IgD-negative memory B cell (primary cell): Measurements from ENCODE around the gene FABP7. TPM values are rescaled to one million over a fixed set of nuclear protein-coding genes. Genes with fewer than 3 reads are reported as not detected.

Source experiments
- H3K27ac Mint-ChIP-seq, 3 donors: one replicate each; pipeline ENCODE4 v1.8.0; 2020 to 2022; ENCODE audit warnings: mild to moderate bottlenecking in 3 of 3, mixed read lengths in 3 of 3, moderate library complexity in 1 of 3
- H3K27me3 Mint-ChIP-seq: one replicate; pipeline ENCODE4 v1.8.0; 2021; ENCODE audit warnings: mixed read lengths
- H3K36me3 Mint-ChIP-seq: one replicate; pipeline ENCODE4 v1.8.0; 2020; ENCODE audit warnings: mild to moderate bottlenecking, mixed read lengths
- H3K4me1 Mint-ChIP-seq, 3 donors: one replicate each; pipeline ENCODE4 v1.8.0; 2020 to 2022; ENCODE audit warnings: mixed read lengths in 3 of 3, mild to moderate bottlenecking in 1 of 3
- H3K4me3 Mint-ChIP-seq, 4 donors: one replicate each; pipeline ENCODE4 v1.8.0; 2020 to 2022; ENCODE audit warnings: mild to moderate bottlenecking in 4 of 4, mixed read lengths in 4 of 4, moderate library complexity in 3 of 4
- H3K9me3 Mint-ChIP-seq, 3 donors: one replicate each; pipeline ENCODE4 v1.8.0; 2020 to 2021; ENCODE audit warnings: mixed read lengths in 3 of 3, mild to moderate bottlenecking in 1 of 3
- polyA plus RNA-seq: library from polyadenylated mRNA; unstranded; fragments of 300-500 nt; fragmentation: Illumina TruSeq; gene quantifications from one replicate; pipeline ENCODE4 v1.2.3, GENCODE V29; 2021

FABP7 gene
- polyA plus RNA-seq, 1 donor from 2014 or later = not detected

DNA sequence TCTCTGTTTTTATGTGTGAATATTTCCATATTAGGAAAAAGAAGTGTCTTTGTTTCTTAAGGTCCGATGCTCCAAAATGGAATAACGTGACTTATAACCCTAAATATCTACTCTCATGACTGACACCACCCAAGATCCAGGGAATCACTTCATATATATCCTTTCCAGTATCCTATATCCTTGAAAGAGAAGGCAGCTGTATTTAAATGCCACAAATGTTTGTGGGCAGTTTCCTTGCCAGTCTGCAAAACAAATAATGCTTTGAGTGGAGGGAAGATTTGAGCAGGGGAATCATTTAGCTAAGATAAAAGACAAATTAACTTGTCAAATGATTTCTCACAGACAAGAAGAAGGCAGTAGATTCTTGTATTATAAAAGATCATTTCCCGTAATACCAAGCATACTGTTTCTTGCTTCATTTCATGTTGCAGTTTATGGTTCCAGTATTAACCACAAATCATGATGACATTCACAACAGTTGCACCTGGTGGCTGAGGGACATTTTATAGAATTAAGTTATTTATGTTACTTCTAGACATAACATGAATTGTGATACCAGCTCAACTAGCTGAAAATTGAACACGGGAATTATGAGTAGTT, 30.0 kb upstream of the FABP7 start:
- peak overlapping the region in 1 of 4 donors; percentile 36 for H3K4me3 Mint-ChIP-seq
- peaks cover 0 to 5% (median 0%) of the 10 kb centered on the region in 3 donors for H3K9me3 Mint-ChIP-seq
- H3K36me3 Mint-ChIP-seq = no peaks in the 10 kb centered on the region
- peaks cover 27 to 41% (median 34%) of the 10 kb centered on the region in 3 donors for H3K4me1 Mint-ChIP-seq
- H3K27me3 Mint-ChIP-seq = no peaks in the 10 kb centered on the region
- no peak overlapping the region for H3K27ac Mint-ChIP-seq

DNA sequence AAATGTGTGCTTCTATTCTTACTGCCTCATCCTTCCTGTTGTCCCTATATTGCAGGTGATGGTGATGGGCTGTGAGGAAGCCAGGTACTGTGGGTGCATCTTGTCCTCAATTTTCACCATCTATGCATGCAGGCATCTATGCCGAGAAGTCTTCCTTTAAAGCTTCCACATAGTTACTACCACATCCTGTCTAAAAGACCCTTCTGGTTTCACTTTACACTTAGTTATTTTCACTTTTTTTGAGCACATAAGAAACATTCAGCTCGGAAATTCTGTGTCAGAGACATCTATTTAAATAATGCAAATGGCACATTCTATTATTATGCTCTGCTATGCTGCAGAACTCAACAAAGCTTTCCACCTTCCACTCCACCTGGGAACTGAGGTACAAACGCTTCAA, 28.2 kb upstream of the FABP7 start:
- peak overlapping the region; percentile 10 to 80 (median 46) for H3K4me3 Mint-ChIP-seq
- H3K36me3 Mint-ChIP-seq = no peaks in the 10 kb centered on the region
- H3K27me3 Mint-ChIP-seq = no peaks in the 10 kb centered on the region
- peaks cover 0 to 5% (median 0%) of the 10 kb centered on the region in 3 donors for H3K9me3 Mint-ChIP-seq
- peaks cover 28 to 41% (median 34%) of the 10 kb centered on the region in 3 donors for H3K4me1 Mint-ChIP-seq
- peak overlapping the region in 2 of 3 donors; percentile 12 to 37 for H3K27ac Mint-ChIP-seq

DNA sequence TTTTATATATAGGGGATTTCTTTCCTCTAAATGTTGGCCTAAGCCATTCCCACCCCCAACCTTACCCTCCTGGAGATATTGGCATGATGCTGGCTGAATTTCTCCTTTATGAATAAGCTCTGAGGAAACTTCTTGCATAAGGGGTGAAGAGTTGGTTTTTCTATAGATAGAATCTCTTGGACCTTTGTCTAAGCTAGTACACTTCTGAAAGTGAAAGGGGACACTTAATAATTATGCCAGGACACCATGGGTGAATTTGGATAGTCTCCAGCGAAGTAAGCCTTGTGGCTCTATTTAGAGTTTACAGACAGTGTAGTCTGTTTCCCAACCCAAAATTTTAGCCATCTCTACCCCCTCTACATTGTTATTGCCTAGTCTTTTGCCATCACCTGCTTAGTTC, 27.1 kb upstream of the FABP7 start:
- no peaks in the 10 kb centered on the region for H3K36me3 Mint-ChIP-seq
- peaks cover 28 to 40% (median 31%) of the 10 kb centered on the region in 3 donors for H3K4me1 Mint-ChIP-seq
- H3K27ac Mint-ChIP-seq = peak overlapping the region in 2 of 3 donors; percentile 15 to 32

DNA sequence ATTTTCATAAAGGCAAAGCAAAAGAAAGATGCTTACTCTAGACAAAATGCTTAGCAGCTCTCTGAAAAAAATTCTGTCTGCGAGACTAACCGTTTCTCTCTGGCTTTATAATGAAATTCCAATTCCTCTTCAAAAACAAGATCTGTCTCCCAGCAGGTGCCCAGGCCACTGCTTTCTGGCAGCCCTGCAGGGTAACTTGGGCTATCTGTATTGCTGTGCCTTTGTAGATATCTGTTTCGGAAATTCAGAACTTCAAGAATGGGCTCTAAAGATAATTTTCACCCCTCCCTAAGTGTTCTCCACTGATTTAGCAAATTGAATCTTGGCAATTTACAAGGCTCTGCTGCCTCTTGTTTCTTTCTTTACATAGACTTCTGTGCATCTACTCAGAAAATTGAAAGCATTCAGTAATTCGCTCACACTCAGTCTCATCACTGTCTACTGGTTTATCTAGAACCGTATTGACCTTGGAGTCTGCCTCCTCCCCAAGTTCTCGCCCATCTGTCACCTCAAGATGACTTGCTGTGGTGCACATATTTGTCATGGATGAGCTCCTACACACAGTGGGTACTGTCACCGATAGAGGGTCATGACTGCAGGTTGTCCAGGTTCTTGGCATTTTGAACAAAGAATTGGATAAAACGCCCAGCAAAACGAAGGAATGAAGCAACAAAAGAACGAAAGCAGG, 26.4 kb upstream of the FABP7 start:
- H3K4me1 Mint-ChIP-seq = peaks cover 24 to 33% (median 25%) of the 10 kb centered on the region in 3 donors
- peak overlapping the region in 1 of 3 donors; percentile 32 for H3K27ac Mint-ChIP-seq
- H3K9me3 Mint-ChIP-seq = peaks cover 0 to under 1% (median 0%) of the 10 kb centered on the region in 3 donors
- H3K36me3 Mint-ChIP-seq = no peaks in the 10 kb centered on the region
- peak overlapping the region; percentile 22 to 88 (median 72) for H3K4me3 Mint-ChIP-seq
- no peaks in the 10 kb centered on the region for H3K27me3 Mint-ChIP-seq

More for the DNA sequence above, 27.1 kb upstream of the FABP7 start:
- Mint-ChIP-seq H3K9me3 (peaks cover 0 to 5% (median 0%) of the 10 kb centered on the region in 3 donors), H3K27me3 (no peaks in the 10 kb centered on the region), H3K4me3 (peak overlapping the region in 3 of 4 donors; percentile 30 to 60 (median 55))

DNA sequence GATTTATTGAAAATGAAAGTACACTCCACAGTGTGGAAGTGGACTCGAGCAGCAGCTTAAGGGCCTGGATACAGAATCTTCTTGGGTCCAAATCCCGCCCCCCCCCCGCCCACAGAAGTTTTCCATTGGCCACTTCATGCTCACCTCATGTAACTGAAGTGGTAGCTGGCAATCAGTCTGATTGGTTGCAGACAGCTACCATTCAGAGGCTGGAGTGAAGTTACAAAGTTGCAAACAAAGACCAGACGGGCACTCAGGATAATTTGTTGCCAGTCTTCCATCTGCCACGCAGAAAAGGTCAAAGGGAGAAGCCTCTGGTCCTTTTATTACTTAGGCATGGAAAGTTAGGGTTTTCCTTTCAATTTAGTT, 25.8 kb upstream of the FABP7 start:
- Mint-ChIP-seq H3K36me3 (no peaks in the 10 kb centered on the region), H3K4me3 (peak overlapping the region in 3 of 4 donors; percentile 22 to 88 (median 60)), H3K4me1 (peaks cover 24 to 33% (median 24%) of the 10 kb centered on the region in 3 donors), H3K9me3 (no peaks in the 10 kb centered on the region), H3K27me3 (no peaks in the 10 kb centered on the region), H3K27ac (no peak overlapping the region)

DNA sequence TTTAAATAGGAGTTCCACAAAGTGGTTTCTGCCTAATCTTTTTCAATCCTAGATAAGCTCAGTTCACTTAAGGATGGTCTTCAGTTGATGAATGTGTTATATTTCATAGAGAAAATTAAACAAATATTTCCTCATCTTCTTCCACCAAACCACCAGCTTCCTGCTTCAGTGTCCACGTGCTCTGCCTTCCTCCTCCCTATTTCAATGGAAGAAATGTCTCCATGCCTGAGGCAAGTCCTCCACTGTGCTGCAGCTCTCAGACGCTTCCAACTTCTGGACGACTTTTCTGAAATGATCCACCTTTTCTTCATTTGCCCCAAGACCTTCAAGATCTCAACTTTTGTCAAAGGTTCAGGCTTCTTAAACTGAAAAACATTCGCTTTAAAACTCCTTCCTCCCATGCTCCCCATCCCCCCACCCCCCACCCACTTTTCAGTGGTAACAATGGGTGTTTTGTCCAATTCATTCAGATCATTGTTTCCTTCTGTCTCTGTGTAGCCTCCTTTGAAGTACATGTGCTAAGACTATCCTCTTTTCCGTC, 25.3 kb upstream of the FABP7 start:
- no peaks in the 10 kb centered on the region for H3K27me3 Mint-ChIP-seq
- no peaks in the 10 kb centered on the region for H3K36me3 Mint-ChIP-seq
- H3K4me3 Mint-ChIP-seq = peak overlapping the region in 1 of 4 donors; percentile 7
- no peaks in the 10 kb centered on the region for H3K9me3 Mint-ChIP-seq
- H3K4me1 Mint-ChIP-seq = peaks cover 29 to 36% (median 30%) of the 10 kb centered on the region in 3 donors
- H3K27ac Mint-ChIP-seq = no peak overlapping the region

DNA sequence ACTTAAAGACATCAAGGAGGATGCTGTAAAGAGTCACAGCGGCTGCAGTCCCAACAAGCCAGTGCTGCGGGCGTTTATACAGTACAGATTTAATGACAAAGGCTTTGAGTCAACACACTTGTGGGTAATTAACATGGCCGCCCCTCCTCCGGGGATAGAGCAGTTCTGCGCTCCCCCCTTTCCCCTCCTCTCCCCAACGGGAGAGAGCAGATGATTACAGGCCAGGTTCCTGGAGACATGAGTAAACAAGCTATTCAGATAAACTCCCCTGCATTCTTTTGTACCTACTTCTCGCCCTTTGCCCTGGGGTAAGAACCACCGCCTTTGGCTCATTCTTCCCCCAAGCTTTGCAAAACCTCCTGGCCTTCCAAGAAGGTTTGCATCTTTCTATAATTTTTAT, 23.6 kb upstream of the FABP7 start:
- Mint-ChIP-seq H3K36me3 (no peaks in the 10 kb centered on the region), H3K27ac (no peak overlapping the region), H3K27me3 (no peaks in the 10 kb centered on the region), H3K4me3 (no peak overlapping the region), H3K4me1 (peaks cover 24 to 34% (median 29%) of the 10 kb centered on the region in 3 donors), H3K9me3 (no peaks in the 10 kb centered on the region)

DNA sequence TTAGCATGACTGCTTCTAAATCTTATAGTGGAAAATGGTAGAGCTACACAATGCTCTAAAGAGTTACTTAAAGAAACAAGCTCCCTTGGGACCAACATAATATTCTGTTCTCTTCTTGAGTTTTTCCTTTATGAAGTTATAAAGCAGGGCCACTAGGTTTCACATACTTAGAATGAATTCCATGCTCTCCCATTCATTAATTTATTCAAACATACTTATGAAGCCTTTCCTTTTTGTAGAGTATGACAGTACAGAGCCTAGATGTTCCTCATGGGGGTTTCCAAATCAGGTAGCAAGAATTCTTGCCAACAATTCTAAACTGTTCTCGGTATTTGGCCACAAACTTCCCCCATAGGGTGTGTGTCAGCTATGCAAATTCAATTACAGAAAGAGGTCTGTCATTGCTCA, 20.6 kb upstream of the FABP7 start:
- no peak overlapping the region for H3K4me3 Mint-ChIP-seq
- H3K9me3 Mint-ChIP-seq = peaks cover 0 to 1% (median 0%) of the 10 kb centered on the region in 3 donors
- no peaks in the 10 kb centered on the region for H3K27me3 Mint-ChIP-seq
- no peaks in the 10 kb centered on the region for H3K36me3 Mint-ChIP-seq
- peaks cover 7 to 11% (median 10%) of the 10 kb centered on the region in 3 donors for H3K4me1 Mint-ChIP-seq
- H3K27ac Mint-ChIP-seq = no peak overlapping the region

DNA sequence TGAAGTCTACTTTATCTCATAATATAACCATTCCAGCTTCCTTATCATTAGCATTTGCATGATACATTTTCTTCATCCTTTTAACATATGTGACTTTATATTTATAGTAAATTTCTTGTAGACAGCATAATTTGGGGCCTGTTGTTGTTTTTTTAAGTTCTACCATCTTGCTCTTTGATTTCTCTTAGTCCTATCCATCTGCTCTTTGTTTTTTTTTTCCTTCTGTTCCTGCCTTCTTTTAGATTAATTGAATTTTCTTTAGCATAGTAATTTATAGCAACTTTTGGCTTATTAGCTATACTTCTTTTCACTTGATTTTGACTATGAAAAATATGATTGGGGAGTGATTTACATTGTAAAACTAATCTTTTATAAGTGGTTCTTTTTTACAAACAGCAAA, 19.2 kb upstream of the FABP7 start:
- H3K27ac Mint-ChIP-seq = no peak overlapping the region
- H3K4me3 Mint-ChIP-seq = no peak overlapping the region
- H3K4me1 Mint-ChIP-seq = peaks cover 7 to 11% (median 9%) of the 10 kb centered on the region in 3 donors
- H3K27me3 Mint-ChIP-seq = no peaks in the 10 kb centered on the region
- no peaks in the 10 kb centered on the region for H3K36me3 Mint-ChIP-seq
- H3K9me3 Mint-ChIP-seq = peaks cover 0 to 2% (median 1%) of the 10 kb centered on the region in 3 donors

DNA sequence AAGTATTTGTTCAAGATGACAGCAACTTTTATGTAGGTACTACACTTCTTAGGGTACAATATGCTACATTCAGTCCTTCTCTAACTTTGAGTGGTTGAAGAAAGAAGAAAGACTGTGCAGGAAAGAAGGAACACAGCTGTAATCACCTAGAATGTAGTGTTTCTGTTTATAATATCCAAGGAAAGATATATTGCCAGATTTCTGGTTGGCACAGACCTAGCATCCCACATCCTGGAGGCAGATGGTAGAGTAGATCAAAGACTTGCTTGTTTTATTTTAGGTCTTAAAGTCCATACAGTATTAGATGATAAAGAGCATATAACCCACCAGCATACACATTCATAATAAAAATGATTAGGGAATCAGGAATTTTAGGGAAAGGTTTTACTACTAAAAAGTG, 13.3 kb upstream of the FABP7 start:
- Mint-ChIP-seq H3K4me1 (peaks cover 0 to 2% (median 0%) of the 10 kb centered on the region in 3 donors), H3K27me3 (no peaks in the 10 kb centered on the region), H3K9me3 (peaks cover 0 to 2% (median 1%) of the 10 kb centered on the region in 3 donors), H3K36me3 (no peaks in the 10 kb centered on the region), H3K27ac (no peak overlapping the region), H3K4me3 (no peak overlapping the region)

DNA sequence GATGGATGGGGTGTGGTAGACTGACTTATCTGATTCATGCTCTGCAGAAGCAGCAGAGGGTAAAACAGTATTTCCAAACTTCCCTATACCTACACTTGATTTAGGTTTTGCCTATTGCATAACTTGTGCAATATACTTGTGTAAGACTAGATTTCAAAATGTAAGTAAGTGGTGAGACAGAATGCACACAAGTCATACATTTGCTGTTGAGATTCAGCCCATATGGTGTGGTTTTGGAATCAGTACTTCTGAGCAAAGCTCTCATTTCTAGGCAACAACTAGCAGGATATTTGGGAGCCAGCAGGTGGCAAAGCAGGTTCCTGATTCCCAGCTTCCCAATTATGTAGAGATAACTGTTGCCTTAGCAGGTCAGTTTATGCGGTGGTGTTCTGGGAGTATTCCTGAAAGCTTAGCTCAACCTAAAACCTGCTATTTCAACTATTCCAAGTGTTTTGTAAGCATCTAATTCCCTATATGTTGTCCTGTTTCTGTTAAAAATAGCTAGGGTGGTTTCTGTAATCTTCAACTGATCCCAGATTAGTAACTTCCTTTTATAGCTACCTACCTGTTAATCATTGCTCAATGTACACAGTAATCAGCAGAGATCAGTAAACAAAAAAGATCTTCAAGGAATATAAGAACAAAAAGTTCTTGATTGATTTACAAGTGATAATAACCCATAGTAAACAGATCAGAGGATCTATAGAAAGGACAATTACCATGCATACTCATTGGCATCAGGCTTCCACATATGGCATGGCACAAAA, 8.5 kb upstream of the FABP7 start:
- H3K4me1 Mint-ChIP-seq = peaks cover 0 to 2% (median 0%) of the 10 kb centered on the region in 3 donors
- H3K9me3 Mint-ChIP-seq = peaks cover 0 to 2% (median 0%) of the 10 kb centered on the region in 3 donors
- H3K4me3 Mint-ChIP-seq = no peak overlapping the region
- H3K36me3 Mint-ChIP-seq = no peaks in the 10 kb centered on the region
- no peak overlapping the region for H3K27ac Mint-ChIP-seq
- H3K27me3 Mint-ChIP-seq = no peaks in the 10 kb centered on the region

DNA sequence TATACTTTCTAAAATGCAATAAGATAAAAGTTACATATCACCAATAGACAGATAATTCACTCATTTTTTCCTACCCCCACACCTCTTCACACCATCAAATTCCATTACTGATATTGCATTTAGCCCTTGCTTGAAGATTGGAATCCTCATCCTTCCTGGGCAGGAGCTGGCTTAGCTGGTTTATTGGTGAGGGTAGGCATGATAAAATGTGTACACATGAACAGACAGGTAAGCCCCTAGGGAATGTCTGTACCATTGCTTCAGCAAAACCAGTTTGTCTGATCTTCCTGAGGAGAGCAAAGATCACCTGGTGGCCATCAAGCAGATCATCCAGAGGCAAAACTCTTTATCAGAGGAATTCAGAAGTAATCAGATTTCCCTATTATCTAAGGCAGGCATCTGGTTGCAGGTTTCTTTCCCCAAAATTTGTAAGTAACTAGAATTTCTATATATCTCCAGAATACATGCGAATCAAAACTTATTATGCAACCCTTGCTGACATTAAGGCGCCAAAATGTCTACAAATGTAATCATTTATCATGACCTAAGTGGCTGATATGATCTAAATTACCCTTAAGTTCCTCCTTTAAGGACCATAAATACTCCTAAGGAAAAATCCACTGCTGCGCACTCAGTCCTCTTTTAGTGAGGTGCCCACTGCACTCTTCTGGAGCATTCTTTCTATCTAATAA, 6.6 kb upstream of the FABP7 start:
- H3K27ac Mint-ChIP-seq = no peak overlapping the region
- H3K9me3 Mint-ChIP-seq = peaks cover 0 to 5% (median 0%) of the 10 kb centered on the region in 3 donors
- no peak overlapping the region for H3K4me3 Mint-ChIP-seq
- no peaks in the 10 kb centered on the region for H3K36me3 Mint-ChIP-seq
- H3K27me3 Mint-ChIP-seq = no peaks in the 10 kb centered on the region
- peaks cover 0 to under 1% (median 0%) of the 10 kb centered on the region in 3 donors for H3K4me1 Mint-ChIP-seq

DNA sequence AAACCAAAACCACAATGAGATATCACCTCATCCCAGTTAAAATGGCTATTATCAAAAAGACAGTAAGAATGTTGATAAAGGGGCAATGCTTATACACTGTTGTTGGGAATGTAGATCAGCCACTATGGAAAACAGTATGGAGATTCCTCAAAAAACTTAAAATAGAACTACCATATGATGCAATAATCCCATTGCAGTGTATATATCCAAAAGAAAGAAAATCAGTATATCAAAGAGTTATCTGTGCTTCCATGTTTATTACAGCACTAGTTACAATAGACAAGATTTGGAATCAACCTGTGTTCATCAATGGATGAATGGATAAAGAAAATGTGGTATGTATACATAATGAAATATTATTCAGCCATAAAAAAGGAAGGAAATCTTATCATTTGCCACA, 3.5 kb upstream of the FABP7 start:
- Mint-ChIP-seq H3K4me1 (peaks cover 0 to 3% (median 0%) of the 10 kb centered on the region in 3 donors), H3K27ac (peak overlapping the region in 1 of 3 donors; percentile 29), H3K4me3 (no peak overlapping the region), H3K27me3 (peaks cover 5% of the 10 kb centered on the region), H3K36me3 (peaks cover under 1% of the 10 kb centered on the region), H3K9me3 (peaks cover 0 to 5% (median 0%) of the 10 kb centered on the region in 3 donors)

DNA sequence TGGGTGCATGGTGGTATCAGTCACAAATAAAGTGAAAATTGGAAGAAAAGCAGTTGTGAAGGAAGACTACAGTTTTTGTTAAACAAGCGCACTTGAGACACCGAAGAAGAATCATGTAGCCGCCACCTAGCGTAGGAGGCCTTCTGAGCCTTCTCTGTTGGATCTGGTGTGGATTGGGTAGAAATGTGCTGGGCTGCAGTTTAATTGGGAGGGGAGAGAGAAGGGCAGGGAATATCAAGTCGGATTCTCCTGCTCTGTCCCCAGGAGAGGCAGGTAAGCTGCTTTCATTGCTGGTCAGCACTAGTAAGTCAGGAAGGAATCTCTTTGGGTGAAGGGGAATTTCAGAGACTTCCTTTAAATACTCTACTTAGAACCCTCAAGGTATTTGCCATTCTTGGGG, 1.2 kb upstream of the FABP7 start:
- peaks cover 7% of the 10 kb centered on the region for H3K27me3 Mint-ChIP-seq
- H3K9me3 Mint-ChIP-seq = peaks cover 0 to 5% (median 0%) of the 10 kb centered on the region in 3 donors
- peaks cover 0 to 3% (median 0%) of the 10 kb centered on the region in 3 donors for H3K4me1 Mint-ChIP-seq
- H3K27ac Mint-ChIP-seq = no peak overlapping the region
- no peak overlapping the region for H3K4me3 Mint-ChIP-seq
- peaks cover 2% of the 10 kb centered on the region for H3K36me3 Mint-ChIP-seq
